Breast epithelium (tissue), 4 donors: ENCODE data around the gene MAN1A2. TPM values are rescaled to one million over a fixed set of nuclear protein-coding genes. Genes with fewer than 3 reads are reported as not detected.
"Not testable (repeated sequence)": the region's sequence is repeated elsewhere in the genome, so short reads cannot be mapped to it uniquely, and the experiment has no call there.

ENCODE experiments used
- DNase-seq, 2 donors: peaks; one replicate each; pipeline ENCODE4 v3.0.0-alpha.2; 2019; ENCODE audit warnings: low spot score in 2 of 2
- H3K27ac ChIP-seq, 2 donors: fragments of 200-600 bp; sonication (generic) in 1 of 2; one replicate each; pipeline ENCODE4 v1.5.1; 2016 to 2019; ENCODE audit warnings: mild to moderate bottlenecking in 1 of 2
- H3K27me3 ChIP-seq, 2 donors: fragments of 200-600 bp; sonication (generic) in 1 of 2; one replicate each; pipeline versions ENCODE4 v1.5.1 to v1.6.0; 2017 to 2019; ENCODE audit warnings: control low read depth in 1 of 2, mild to moderate bottlenecking in 1 of 2
- H3K36me3 ChIP-seq: fragments of 200-600 bp; one replicate; pipeline ENCODE4 v1.5.1; 2019
- H3K4me1 ChIP-seq, 2 donors: fragments of 200-600 bp; sonication (generic); one replicate each; pipeline ENCODE4 v1.5.1; 2016 to 2019; ENCODE audit warnings: control low read depth in 1 of 2
- H3K4me3 ChIP-seq, 3 donors: fragments of 200-600 bp; sonication (generic); 1 replicate in 2 of 3; 2 replicates in 1 of 3; pipeline ENCODE4 v1.5.1; 2016 to 2019; ENCODE audit warnings: mild to moderate bottlenecking in 3 of 3, moderate library complexity in 2 of 3
- H3K9me3 ChIP-seq, 2 donors: fragments of 200-600 bp; sonication (generic) in 1 of 2; one replicate each; pipeline ENCODE4 v1.5.1; 2016 to 2019; ENCODE audit warnings: control low read depth in 1 of 2
- POLR2A ChIP-seq: fragments of 450-650 bp; IDR thresholded peaks from one replicate; pipeline ENCODE4 v1.6.1; 2016; ENCODE audit warnings: antibody characterized with exemption, mild to moderate bottlenecking, moderate library complexity
- POLR2AphosphoS5 ChIP-seq, 3 donors: sonication (generic); formaldehyde crosslinking; IDR thresholded peaks; one replicate each; pipeline ENCODE4 v1.6.1; 2017; ENCODE audit warnings: antibody characterized with exemption in 3 of 3
- intact Hi-C: fragments of 100-400 bp; cut with DNase I; formaldehyde crosslinking; loops from one replicate; pipeline ENCODE4 v1.15.1; 2023; ENCODE audit warnings: low total_unique reads
- total RNA-seq, 3 donors: library from RNA; depleted of rRNA; stranded (reverse); fragments of >200 nt; gene quantifications; one replicate each; pipeline ENCODE4 v1.1.0, GENCODE V29; 2016
- TF ChIP-seq, protein P1 (sequence below), 3 donors: fragments of 450-650 bp; IDR thresholded peaks; one replicate each; pipeline ENCODE4 v1.5.1; 2016 to 2017; ENCODE audit warnings: antibody characterized with exemption in 3 of 3, mild to moderate bottlenecking in 3 of 3, moderate library complexity in 3 of 3

The MAN1A2 gene
- total RNA-seq, 3 donors from 2014 or later: 40.2 to 52.8 (median 43.3) TPM

DNA sequence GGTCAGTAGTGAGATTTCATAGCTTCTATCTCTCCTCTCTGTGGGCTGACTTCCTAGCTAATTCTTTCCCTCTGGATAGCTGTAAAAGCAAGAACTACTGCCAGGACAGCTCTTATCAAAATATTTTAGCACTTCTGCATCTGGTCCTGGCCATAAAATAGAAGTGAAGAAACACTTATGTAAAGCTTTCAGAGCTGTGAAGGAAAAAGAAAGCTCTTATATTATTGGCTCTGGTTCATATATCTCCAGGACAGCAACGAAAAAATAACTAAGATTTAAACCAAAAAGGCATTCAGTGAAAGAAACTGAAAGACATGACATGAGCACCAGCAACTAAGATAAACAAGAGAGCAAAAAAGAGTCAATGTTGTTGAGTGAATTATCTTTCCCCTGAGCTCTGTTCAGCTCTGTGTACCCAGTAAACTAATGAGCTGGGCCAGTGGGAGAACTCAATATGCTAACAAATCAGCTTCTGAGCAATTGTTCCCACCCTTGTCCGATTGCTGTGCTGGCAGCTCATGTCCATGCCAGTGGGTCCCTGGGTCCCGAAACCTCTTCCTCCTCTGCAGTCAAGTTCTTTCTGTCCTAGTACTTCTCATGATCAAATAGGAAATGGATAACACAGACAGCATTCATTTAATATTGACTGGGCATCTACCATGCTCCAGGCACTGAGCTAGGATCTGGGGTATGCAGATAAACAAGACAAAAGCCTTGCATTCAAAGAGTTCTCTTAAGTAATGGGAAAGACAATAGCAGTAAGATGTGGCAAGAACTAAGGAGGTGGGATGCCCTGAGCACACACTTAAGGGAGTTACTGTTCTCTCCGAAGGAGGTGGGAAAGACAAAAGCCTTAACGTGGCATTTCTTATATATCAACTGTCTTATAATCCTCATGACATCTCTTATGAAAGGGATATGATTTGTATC, 45.3 kb upstream of the MAN1A2 start:
- Histone ChIP-seq H3K27ac (no peak overlapping the region), H3K36me3 (no peaks in the 10 kb centered on the region), H3K4me1 (no peaks in the 10 kb centered on the region), H3K27me3 (no peaks in the 10 kb centered on the region), H3K9me3 (no peaks in the 10 kb centered on the region), H3K4me3 (no peak overlapping the region)
- intact Hi-C loops: no loop called here
- DNase-seq: no peak
- TF ChIP-seq, protein P1, sequence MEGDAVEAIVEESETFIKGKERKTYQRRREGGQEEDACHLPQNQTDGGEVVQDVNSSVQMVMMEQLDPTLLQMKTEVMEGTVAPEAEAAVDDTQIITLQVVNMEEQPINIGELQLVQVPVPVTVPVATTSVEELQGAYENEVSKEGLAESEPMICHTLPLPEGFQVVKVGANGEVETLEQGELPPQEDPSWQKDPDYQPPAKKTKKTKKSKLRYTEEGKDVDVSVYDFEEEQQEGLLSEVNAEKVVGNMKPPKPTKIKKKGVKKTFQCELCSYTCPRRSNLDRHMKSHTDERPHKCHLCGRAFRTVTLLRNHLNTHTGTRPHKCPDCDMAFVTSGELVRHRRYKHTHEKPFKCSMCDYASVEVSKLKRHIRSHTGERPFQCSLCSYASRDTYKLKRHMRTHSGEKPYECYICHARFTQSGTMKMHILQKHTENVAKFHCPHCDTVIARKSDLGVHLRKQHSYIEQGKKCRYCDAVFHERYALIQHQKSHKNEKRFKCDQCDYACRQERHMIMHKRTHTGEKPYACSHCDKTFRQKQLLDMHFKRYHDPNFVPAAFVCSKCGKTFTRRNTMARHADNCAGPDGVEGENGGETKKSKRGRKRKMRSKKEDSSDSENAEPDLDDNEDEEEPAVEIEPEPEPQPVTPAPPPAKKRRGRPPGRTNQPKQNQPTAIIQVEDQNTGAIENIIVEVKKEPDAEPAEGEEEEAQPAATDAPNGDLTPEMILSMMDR (IDR thresholded peaks at IDR 0.05): no peak
- TF ChIP-seq POLR2AphosphoS5 (IDR thresholded peaks at IDR 0.05) (no peak), POLR2A (no peak)

DNA sequence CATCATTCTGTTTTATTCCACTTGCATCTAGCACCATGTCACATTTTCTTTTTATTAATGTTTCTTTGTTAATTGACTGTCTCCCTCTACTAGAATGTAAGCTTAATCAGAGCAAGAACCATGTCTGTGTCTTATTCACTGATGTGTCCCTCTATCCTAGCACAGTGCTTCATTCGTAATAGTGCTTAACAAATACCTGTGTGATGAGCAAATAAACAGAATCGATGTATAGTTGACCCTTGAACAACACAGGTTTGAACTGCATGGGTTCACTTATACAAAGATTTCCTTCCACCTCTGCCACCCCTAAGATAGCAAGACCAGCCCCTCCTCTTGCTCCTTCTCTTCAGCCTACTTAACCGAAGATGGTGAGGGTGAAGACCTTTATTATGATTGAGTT, 42.9 kb upstream of the MAN1A2 start:
- TF ChIP-seq POLR2A (no peak), POLR2AphosphoS5 (IDR thresholded peaks at IDR 0.05) (no peak)
- TF ChIP-seq, protein P1 (IDR thresholded peaks at IDR 0.05): no peak
- DNase-seq: no peak
- intact Hi-C loops: no loop called here

DNA sequence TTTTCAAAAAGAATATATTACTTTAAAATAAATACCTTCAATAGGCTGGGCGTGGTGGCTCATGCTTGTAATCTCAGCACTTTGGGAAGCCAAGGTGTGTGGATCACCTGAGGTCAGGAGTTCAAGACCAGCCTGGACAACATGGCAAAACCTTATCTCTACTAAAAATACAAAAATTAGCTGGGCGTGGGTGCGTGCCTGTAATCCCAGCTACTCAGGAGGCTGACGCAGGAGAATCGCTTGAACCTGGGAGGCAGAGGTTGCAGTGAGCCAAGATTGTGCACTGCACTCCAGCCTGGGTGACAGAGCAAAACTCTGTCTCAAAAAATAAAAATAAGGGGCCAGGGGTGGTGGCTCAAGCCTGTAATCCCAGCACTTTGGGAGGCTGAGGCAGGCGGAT, 41.2 kb upstream of the MAN1A2 start:
- H3K9me3 ChIP-seq, H3K4me3 ChIP-seq, H3K4me1 ChIP-seq, DNase-seq, intact Hi-C loops, H3K36me3 ChIP-seq, H3K27ac ChIP-seq, H3K27me3 ChIP-seq: not testable (repeated sequence)

More for the DNA sequence above, 42.9 kb upstream of the MAN1A2 start:
- H3K4me1 ChIP-seq: no peaks in the 10 kb centered on the region
- H3K9me3 ChIP-seq: no peaks in the 10 kb centered on the region
- H3K36me3 ChIP-seq: no peaks in the 10 kb centered on the region
- H3K27me3 ChIP-seq: no peaks in the 10 kb centered on the region
- H3K4me3 ChIP-seq: no peak overlapping the region
- no peak overlapping the region for H3K27ac ChIP-seq

GRCh38 chr1:117327011-117327410, 40.2 kb upstream of the MAN1A2 start:
- H3K4me3 ChIP-seq: no peak overlapping the region
- no peaks in the 10 kb centered on the region for H3K9me3 ChIP-seq
- intact Hi-C loops: no loop called here
- TF ChIP-seq POLR2AphosphoS5 (IDR thresholded peaks at IDR 0.05): no peak
- no peak for TF ChIP-seq POLR2A
- TF ChIP-seq, protein P1 (IDR thresholded peaks at IDR 0.05): no peak
- no peak for DNase-seq
- no peak overlapping the region for H3K27ac ChIP-seq
- H3K27me3 ChIP-seq: no peaks in the 10 kb centered on the region
- H3K36me3 ChIP-seq: no peaks in the 10 kb centered on the region
- H3K4me1 ChIP-seq: no peaks in the 10 kb centered on the region

- intact Hi-C loops: no loop called here
- no peak for DNase-seq
- Histone ChIP-seq H3K27me3 (no peaks in the 10 kb centered on the region), H3K27ac (no peak overlapping the region), H3K36me3 (no peaks in the 10 kb centered on the region), H3K9me3 (no peaks in the 10 kb centered on the region), H3K4me3 (no peak overlapping the region), H3K4me1 (no peaks in the 10 kb centered on the region)
- TF ChIP-seq POLR2AphosphoS5 (IDR thresholded peaks at IDR 0.05): no peak
- TF ChIP-seq, protein P1 (IDR thresholded peaks at IDR 0.05): no peak
- TF ChIP-seq POLR2A: no peak
Measured at GRCh38 chr1:117335376-117336086, 31.7 kb upstream of the MAN1A2 start.
